IMR-90 (cell line): ENCODE measurements around the gene PREP.
A peak's percentile ranks its signal among the peaks of the same experiment; 100 is the strongest.

Experiments used
- BHLHE40 ChIP-seq: fragments of 150-350 bp; IDR thresholded peaks from 2 replicates; pipeline ENCODE4 v1.6.1; 2016; ENCODE audit warnings: mild to moderate bottlenecking, low read depth, low read length
- POLR2A ChIP-seq: IDR thresholded peaks from 2 replicates; pipeline ENCODE4 v1.6.1; 2012; ENCODE audit warnings: mild to moderate bottlenecking, low read depth, low read length
- TF ChIP-seq, protein P1 (sequence below): conservative IDR thresholded peaks from 2 replicates; pipeline ENCODE4 v1.5.1; 2012; ENCODE audit warnings: mild to moderate bottlenecking, low read depth, low read length, improper control_type of control experiment

DNA sequence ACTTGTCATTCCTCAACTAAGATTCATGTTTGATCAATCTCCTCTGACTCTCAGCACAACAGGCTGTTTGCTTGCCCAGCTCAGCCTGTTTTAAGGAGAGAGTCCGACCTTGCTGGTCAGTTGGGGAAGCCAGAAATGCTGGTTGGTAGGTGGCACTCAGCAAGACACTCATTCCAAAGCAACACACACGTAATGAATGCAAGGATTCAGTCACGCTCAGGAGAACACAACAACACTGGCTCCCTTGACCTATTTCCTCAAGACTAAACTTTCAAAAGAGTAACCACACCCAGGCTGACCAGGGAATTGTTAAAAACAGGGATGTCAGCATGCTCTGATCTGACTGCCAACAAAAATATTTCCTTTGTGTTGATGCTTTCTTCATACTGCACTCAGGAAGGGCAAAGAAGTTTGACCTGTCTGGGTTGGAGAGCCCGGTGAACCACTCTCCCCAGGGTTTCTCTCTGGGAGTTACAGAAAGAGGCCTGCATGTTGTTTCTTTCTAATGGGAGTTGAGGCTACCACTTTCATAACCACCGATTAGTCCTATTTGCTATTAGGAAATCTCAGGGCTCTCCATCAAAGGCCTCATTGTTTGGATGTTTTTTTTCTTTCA lies 25.6 kb upstream of the PREP start:
- TF ChIP-seq, protein P1, sequence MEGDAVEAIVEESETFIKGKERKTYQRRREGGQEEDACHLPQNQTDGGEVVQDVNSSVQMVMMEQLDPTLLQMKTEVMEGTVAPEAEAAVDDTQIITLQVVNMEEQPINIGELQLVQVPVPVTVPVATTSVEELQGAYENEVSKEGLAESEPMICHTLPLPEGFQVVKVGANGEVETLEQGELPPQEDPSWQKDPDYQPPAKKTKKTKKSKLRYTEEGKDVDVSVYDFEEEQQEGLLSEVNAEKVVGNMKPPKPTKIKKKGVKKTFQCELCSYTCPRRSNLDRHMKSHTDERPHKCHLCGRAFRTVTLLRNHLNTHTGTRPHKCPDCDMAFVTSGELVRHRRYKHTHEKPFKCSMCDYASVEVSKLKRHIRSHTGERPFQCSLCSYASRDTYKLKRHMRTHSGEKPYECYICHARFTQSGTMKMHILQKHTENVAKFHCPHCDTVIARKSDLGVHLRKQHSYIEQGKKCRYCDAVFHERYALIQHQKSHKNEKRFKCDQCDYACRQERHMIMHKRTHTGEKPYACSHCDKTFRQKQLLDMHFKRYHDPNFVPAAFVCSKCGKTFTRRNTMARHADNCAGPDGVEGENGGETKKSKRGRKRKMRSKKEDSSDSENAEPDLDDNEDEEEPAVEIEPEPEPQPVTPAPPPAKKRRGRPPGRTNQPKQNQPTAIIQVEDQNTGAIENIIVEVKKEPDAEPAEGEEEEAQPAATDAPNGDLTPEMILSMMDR, result no peak
- TF ChIP-seq POLR2A (no peak), BHLHE40 (peak; percentile 54; the same call in 1 of the 2 replicates)
